ENCODE results near the gene PCSK4. TPM values are rescaled to one million over a fixed set of nuclear protein-coding genes. Genes with fewer than 3 reads are reported as not detected.

Gene PCSK4
- total RNA-seq, 1 experiment from 2014 or later = 6.4 TPM

DNA sequence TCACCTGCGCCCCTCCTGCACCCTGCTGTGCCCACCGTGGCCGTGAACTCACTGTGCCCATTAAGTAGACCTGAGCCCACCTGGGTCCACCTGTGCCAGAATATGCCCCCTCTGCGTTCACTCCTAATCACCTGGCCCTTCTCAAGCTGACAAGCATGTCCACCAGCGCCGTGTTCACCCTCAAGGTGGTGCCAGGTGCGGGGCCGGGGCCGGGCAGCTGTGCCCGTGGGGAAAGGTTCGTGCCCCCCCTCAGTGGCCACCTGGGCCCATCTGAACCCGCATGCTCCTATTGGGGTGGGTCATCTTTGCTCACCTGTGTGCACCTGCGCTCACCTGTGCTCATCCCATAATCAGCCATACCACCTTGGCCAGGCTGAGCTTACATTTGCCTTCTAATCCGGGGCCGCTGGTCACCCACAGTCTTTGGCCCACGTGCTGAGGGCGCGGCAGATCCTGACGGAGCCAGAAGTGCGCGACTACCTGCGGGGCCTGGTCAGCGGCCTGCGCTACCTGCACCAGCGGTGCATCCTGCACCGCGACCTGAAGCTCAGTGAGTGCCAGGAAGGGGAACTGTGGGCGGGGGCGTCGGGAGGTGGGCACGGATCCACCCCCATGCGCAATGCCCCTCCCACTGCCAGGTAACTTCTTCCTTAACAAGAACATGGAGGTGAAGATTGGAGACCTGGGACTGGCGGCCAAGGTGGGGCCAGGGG is 36.1 kb upstream of the PCSK4 start:
- no peak overlapping the region for H3K27ac Mint-ChIP-seq (ENCODE audit: unreplicated experiment)
- H3K4me3 Mint-ChIP-seq (ENCODE audit: unreplicated experiment) = no peak overlapping the region
- peaks cover 3% of the 10 kb centered on the region for H3K27me3 ChIP-seq (replicated peaks; ENCODE audit: control insufficient read depth, insufficient read depth, low read length)
- H3K36me3 ChIP-seq (ENCODE audit: control insufficient read depth, insufficient read depth, low read length) = no peaks in the 10 kb centered on the region
- H3K4me3 ChIP-seq (ENCODE audit: low read depth, low read length) = no peak overlapping the region
- no peaks in the 10 kb centered on the region for H3K4me1 Mint-ChIP-seq (ENCODE audit: low read depth, unreplicated experiment)
- no peak for DNase-seq
- no TSS peak for BruUV-seq (replicated peaks)
- intact Hi-C loops (cut with micrococcal nuclease; ENCODE audit: unreplicated experiment) = no loop called here
- H3K4me1 ChIP-seq = no peaks in the 10 kb centered on the region
- ChIA-PET CTCF (no interaction called here), POLR2A (no interaction called here)
- H3K36me3 Mint-ChIP-seq (ENCODE audit: insufficient read depth, unreplicated experiment) = peaks cover 10% of the 10 kb centered on the region
- no peaks in the 10 kb centered on the region for H3K9me3 ChIP-seq
- peaks cover 14% of the 10 kb centered on the region for H3K27me3 Mint-ChIP-seq (ENCODE audit: insufficient read depth, unreplicated experiment)
- TF ChIP-seq CTCF (IDR thresholded peaks at IDR 0.05; ENCODE audit: insufficient read depth in 1 of 2, low read depth in 1 of 2, low read length in 1 of 2, severe bottlenecking in 1 of 2, unreplicated experiment in 1 of 2) = no peak
- no peaks in the 10 kb centered on the region for H3K9me3 Mint-ChIP-seq (ENCODE audit: unreplicated experiment)

DNA sequence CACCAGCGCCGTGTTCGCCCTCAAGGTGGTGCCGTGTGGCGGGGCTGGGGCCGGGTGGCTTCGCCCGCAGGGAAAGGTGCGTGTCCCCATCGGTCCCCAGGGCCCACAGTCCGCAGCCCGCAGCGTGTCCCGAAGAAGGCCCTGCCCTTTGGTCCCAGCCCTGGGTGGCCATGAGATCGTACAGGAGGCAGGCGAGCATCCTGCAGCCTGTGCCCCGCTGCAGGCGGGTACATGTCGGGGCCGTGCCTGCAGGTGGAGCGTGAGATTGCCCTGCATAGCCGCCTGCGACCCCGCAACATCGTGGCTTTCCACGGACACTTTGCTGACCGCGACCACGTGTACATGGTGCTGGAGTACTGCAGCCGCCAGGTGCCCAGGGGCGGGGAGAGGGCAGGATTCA is 35.2 kb upstream of the PCSK4 start:
- H3K36me3 ChIP-seq (ENCODE audit: control insufficient read depth, insufficient read depth, low read length) = no peaks in the 10 kb centered on the region
- CTCF ChIA-PET = no interaction called here
- Mint-ChIP-seq H3K36me3 (ENCODE audit: insufficient read depth, unreplicated experiment) (peaks cover 6% of the 10 kb centered on the region), H3K9me3 (ENCODE audit: unreplicated experiment) (no peaks in the 10 kb centered on the region), H3K4me3 (ENCODE audit: unreplicated experiment) (no peak overlapping the region), H3K27ac (ENCODE audit: unreplicated experiment) (no peak overlapping the region), H3K4me1 (ENCODE audit: low read depth, unreplicated experiment) (no peaks in the 10 kb centered on the region), H3K27me3 (ENCODE audit: insufficient read depth, unreplicated experiment) (peaks cover 14% of the 10 kb centered on the region)
- H3K4me3 ChIP-seq (ENCODE audit: low read depth, low read length) = no peak overlapping the region
- TF ChIP-seq CTCF (IDR thresholded peaks at IDR 0.05; ENCODE audit: insufficient read depth in 1 of 2, low read depth in 1 of 2, low read length in 1 of 2, severe bottlenecking in 1 of 2, unreplicated experiment in 1 of 2) = no peak
- BruUV-seq (replicated peaks) = no TSS peak
- POLR2A ChIA-PET = no interaction called here
- H3K9me3 ChIP-seq = no peaks in the 10 kb centered on the region
- H3K27me3 ChIP-seq (replicated peaks; ENCODE audit: control insufficient read depth, insufficient read depth, low read length) = peaks cover 3% of the 10 kb centered on the region
- no peaks in the 10 kb centered on the region for H3K4me1 ChIP-seq
- no peak for DNase-seq
- intact Hi-C loops (cut with micrococcal nuclease; ENCODE audit: unreplicated experiment) = no loop called here

DNA sequence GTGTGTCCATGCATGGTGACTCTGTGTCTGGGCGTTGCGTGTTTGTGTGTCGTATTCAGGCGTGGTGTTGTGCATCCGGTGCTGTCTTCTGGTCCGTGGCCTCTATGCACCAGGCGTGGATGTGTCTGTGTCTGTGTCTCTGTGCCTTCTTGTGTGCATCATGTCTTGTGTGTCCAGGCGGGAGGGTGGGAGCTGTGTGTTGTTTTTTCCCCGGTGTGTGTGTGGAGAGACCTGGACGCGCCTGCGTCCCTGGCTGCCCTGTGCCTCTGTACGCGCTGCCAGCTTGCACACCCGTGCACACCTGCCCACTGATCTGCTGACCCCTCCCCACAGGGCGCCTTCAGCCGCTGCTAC is 34.8 kb upstream of the PCSK4 start:
- ChIA-PET POLR2A (no interaction called here), CTCF (no interaction called here)
- peaks cover 3% of the 10 kb centered on the region for H3K27me3 ChIP-seq (replicated peaks; ENCODE audit: control insufficient read depth, insufficient read depth, low read length)
- no peaks in the 10 kb centered on the region for H3K9me3 Mint-ChIP-seq (ENCODE audit: unreplicated experiment)
- no peak for TF ChIP-seq CTCF (IDR thresholded peaks at IDR 0.05; ENCODE audit: insufficient read depth in 1 of 2, low read depth in 1 of 2, low read length in 1 of 2, severe bottlenecking in 1 of 2, unreplicated experiment in 1 of 2)
- intact Hi-C loops (cut with micrococcal nuclease; ENCODE audit: unreplicated experiment) = no loop called here
- no TSS peak for BruUV-seq (replicated peaks)
- H3K4me1 ChIP-seq = no peaks in the 10 kb centered on the region
- no peak overlapping the region for H3K27ac Mint-ChIP-seq (ENCODE audit: unreplicated experiment)
- peaks cover 14% of the 10 kb centered on the region for H3K27me3 Mint-ChIP-seq (ENCODE audit: insufficient read depth, unreplicated experiment)
- H3K4me1 Mint-ChIP-seq (ENCODE audit: low read depth, unreplicated experiment) = no peaks in the 10 kb centered on the region
- H3K9me3 ChIP-seq = no peaks in the 10 kb centered on the region
- no peak overlapping the region for H3K4me3 ChIP-seq (ENCODE audit: low read depth, low read length)
- no peaks in the 10 kb centered on the region for H3K36me3 ChIP-seq (ENCODE audit: control insufficient read depth, insufficient read depth, low read length)
- peaks cover 6% of the 10 kb centered on the region for H3K36me3 Mint-ChIP-seq (ENCODE audit: insufficient read depth, unreplicated experiment)
- no peak for DNase-seq
- no peak overlapping the region for H3K4me3 Mint-ChIP-seq (ENCODE audit: unreplicated experiment)
